Uterus (tissue), 4 donors: ENCODE measurements around the gene GLRA1. TPM values are rescaled to one million over a fixed set of nuclear protein-coding genes. Genes with fewer than 3 reads are reported as not detected.

ENCODE experiments used
- DNase-seq, 2 donors: peaks; one replicate each; pipeline ENCODE4 v3.0.0-alpha.2; 2019 to 2020
- H3K27ac ChIP-seq, 2 donors: fragments of 200-600 bp; sonication (generic); 1 replicate in 1 of 2; 2 replicates in 1 of 2; pipeline ENCODE4 v1.5.1; 2016 to 2018
- H3K27me3 ChIP-seq, 2 donors: fragments of 200-600 bp; sonication (generic); one replicate each; pipeline ENCODE4 v1.5.1; 2018 to 2019; ENCODE audit warnings: control low read depth in 1 of 2
- H3K36me3 ChIP-seq, 2 donors: fragments of 200-600 bp; sonication (generic); one replicate each; pipeline ENCODE4 v1.5.1; 2019; ENCODE audit warnings: control low read depth in 1 of 2
- H3K4me1 ChIP-seq, 2 donors: fragments of 200-600 bp; sonication (generic); one replicate each; pipeline ENCODE4 v1.5.1; 2018 to 2019; ENCODE audit warnings: control low read depth in 1 of 2
- H3K4me3 ChIP-seq, 2 donors: fragments of 200-600 bp; sonication (generic); 1 replicate in 1 of 2; 2 replicates in 1 of 2; pipeline ENCODE4 v1.5.1; 2018 to 2019; ENCODE audit warnings: mild to moderate bottlenecking in 1 of 2
- H3K9me3 ChIP-seq, 2 donors: fragments of 200-600 bp; sonication (generic); one replicate each; pipeline ENCODE4 v1.5.1; 2019; ENCODE audit warnings: control low read depth in 1 of 2
- CTCF ChIP-seq, 4 experiments: fragments of 200-600 bp in 2 of 4; fragments of 450-650 bp in 2 of 4; sonication (generic) in 2 of 4; IDR thresholded peaks; one replicate each; pipeline ENCODE4 v1.5.1; 2016 to 2019; ENCODE audit warnings: antibody characterized with exemption in 4 of 4, mild to moderate bottlenecking in 2 of 4, moderate library complexity in 1 of 4
- POLR2A ChIP-seq, 2 donors: fragments of 450-650 bp; IDR thresholded peaks; one replicate each; pipeline ENCODE4 v1.6.1; 2016; ENCODE audit warnings: antibody characterized with exemption in 2 of 2, mild to moderate bottlenecking in 1 of 2, moderate library complexity in 1 of 2
- intact Hi-C: fragments of 100-400 bp; cut with DNase I; formaldehyde crosslinking; loops from one replicate; pipeline ENCODE4 v1.15.1; 2023; ENCODE audit warnings: low total_unique reads
- total RNA-seq, 4 donors: library from RNA; depleted of rRNA in 3 of 4; stranded (reverse); fragments of >200 nt in 3 of 4; gene quantifications; one replicate each; pipeline versions ENCODE4 v1.1.0 to v1.2.4, GENCODE V29; 2014 to 2023
- donor health status: DM: yes; HTN: yes; CAD: no.

Gene GLRA1
- total RNA-seq, 4 donors from 2014 or later = not detected

DNA sequence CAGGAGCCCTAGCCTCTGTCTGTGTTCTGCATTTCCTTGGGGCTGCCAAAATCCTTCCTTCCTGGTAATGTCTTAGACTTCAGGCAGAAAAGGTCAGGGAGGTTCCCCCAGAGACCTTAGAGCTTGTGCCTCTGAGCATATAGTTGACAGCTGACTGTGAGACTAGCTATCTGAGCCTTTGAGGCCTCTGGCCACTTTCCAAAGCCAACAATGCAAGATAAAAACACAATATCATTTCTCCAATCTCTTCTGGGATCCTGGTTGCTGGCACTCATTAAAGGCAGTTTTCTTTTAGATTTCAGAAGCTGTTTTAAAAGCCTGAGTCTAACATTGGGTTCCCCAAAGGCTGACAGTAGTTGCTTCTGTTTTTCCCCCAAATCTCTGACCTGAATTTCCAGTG, 13.2 kb upstream of the GLRA1 start:
- no peak for TF ChIP-seq CTCF (IDR thresholded peaks at IDR 0.05)
- no peak for TF ChIP-seq POLR2A (IDR thresholded peaks at IDR 0.05)
- Histone ChIP-seq H3K36me3 (no peaks in the 10 kb centered on the region), H3K4me1 (no peaks in the 10 kb centered on the region), H3K27ac (no peak overlapping the region), H3K4me3 (no peak overlapping the region), H3K27me3 (no peaks in the 10 kb centered on the region), H3K9me3 (no peaks in the 10 kb centered on the region)
- intact Hi-C loops = no loop called here
- no peak for DNase-seq

GRCh38 chr5:151935135-151935695, 10.6 kb upstream of the GLRA1 start:
- intact Hi-C loops = no loop called here
- H3K27ac ChIP-seq = no peak overlapping the region
- TF ChIP-seq CTCF (IDR thresholded peaks at IDR 0.05) = no peak
- H3K4me1 ChIP-seq = no peaks in the 10 kb centered on the region
- H3K36me3 ChIP-seq = no peaks in the 10 kb centered on the region
- no peaks in the 10 kb centered on the region for H3K27me3 ChIP-seq
- DNase-seq = no peak
- no peak overlapping the region for H3K4me3 ChIP-seq
- H3K9me3 ChIP-seq = peaks cover 0 to 9% of the 10 kb centered on the region in 2 donors

DNA sequence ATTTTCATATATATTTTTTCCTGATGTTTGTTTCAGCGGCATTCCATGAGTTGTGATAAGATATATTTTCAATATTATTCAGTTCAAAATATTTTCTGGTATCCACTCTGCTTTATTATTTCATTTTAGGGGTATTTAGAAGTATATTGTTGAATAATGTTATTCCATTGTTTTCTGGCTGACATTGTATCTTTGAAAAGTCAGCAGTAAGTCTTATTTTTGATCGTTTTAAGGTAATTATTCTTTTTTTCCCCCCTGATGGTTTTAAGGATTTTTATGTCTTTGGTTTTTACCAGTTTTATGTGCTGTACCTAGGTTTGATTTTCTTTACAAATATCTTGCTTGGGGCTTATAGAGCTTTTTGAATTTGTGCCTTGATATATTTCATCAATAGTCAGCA, 6.6 kb upstream of the GLRA1 start:
- H3K27me3 ChIP-seq = peaks cover 0 to 9% of the 10 kb centered on the region in 2 donors
- peaks cover 0 to 9% of the 10 kb centered on the region in 2 donors for H3K9me3 ChIP-seq
- H3K4me1 ChIP-seq = no peaks in the 10 kb centered on the region
- H3K4me3 ChIP-seq = no peak overlapping the region
- intact Hi-C loops = no loop called here
- no peak for DNase-seq
- TF ChIP-seq CTCF (IDR thresholded peaks at IDR 0.05) = no peak
- no peak for TF ChIP-seq POLR2A (IDR thresholded peaks at IDR 0.05)
- H3K27ac ChIP-seq = no peak overlapping the region
- no peaks in the 10 kb centered on the region for H3K36me3 ChIP-seq

GRCh38 chr5:151926188-151926587, 1.5 kb upstream of the GLRA1 start:
- Histone ChIP-seq H3K4me1 (no peaks in the 10 kb centered on the region), H3K27me3 (peaks cover 0 to 9% of the 10 kb centered on the region in 2 donors), H3K4me3 (no peak overlapping the region), H3K27ac (no peak overlapping the region), H3K9me3 (no peaks in the 10 kb centered on the region), H3K36me3 (no peaks in the 10 kb centered on the region)
- TF ChIP-seq POLR2A (IDR thresholded peaks at IDR 0.05) (no peak), CTCF (IDR thresholded peaks at IDR 0.05) (no peak)
- intact Hi-C loops = no loop called here
- no peak for DNase-seq

GRCh38 chr5:151925340-151925739, 689 bp upstream of the GLRA1 start:
- no peak overlapping the region for H3K27ac ChIP-seq
- no peak for DNase-seq
- H3K27me3 ChIP-seq = peaks cover 0 to 9% of the 10 kb centered on the region in 2 donors
- H3K4me1 ChIP-seq = no peaks in the 10 kb centered on the region
- intact Hi-C loops = no loop called here
- no peak overlapping the region for H3K4me3 ChIP-seq
- no peaks in the 10 kb centered on the region for H3K36me3 ChIP-seq
- TF ChIP-seq CTCF (IDR thresholded peaks at IDR 0.05) (no peak), POLR2A (IDR thresholded peaks at IDR 0.05) (no peak)
- no peaks in the 10 kb centered on the region for H3K9me3 ChIP-seq
